HCT116 (cell line): ENCODE data around the gene SLC25A39. TPM values are rescaled to one million over a fixed set of nuclear protein-coding genes. Genes with fewer than 3 reads are reported as not detected.
A peak's percentile ranks its signal among the peaks of the same experiment; 100 is the strongest.

Source experiments
- ATAC-seq: fragments of 200-7000 bp; cut with Tn5 transposase; 2 replicates; pipeline ENCODE4 v1.9.1; 2020; ENCODE audit warnings: mild to moderate bottlenecking, moderate library complexity
- Bru-seq: library from RNA; stranded (reverse); fragments of 400-500 nt; gene quantifications from one replicate; lab custom pipeline; 2021; lab: Mats Ljungman, UMichigan
- BruChase-seq, 2 experiments: library from RNA; stranded (reverse); fragments of 400-500 nt; gene quantifications; one replicate each; lab custom pipeline; 2021; lab: Mats Ljungman, UMichigan
- BruUV-seq: library from RNA; stranded (reverse); fragments of 400-500 nt; replicated peaks from 2 replicates; lab custom pipeline; 2021; lab: Mats Ljungman, UMichigan
- CTCF ChIA-PET: fragments of 300-600 bp; sonication (Branson Sonifier 250); formaldehyde crosslinking; loops from one replicate; lab custom pipeline; 2021; ENCODE audit warnings: antibody characterized with exemption; lab: Charles Lee
- POLR2A ChIA-PET: fragments of 300-600, 350-600 bp; sonication (Branson Sonifier 250); formaldehyde crosslinking; loops from one replicate; lab custom pipeline; 2021; ENCODE audit warnings: antibody characterized with exemption; lab: Charles Lee
- RAD21 ChIA-PET, 2 experiments: fragments of 300-600 bp; sonication (Branson Sonifier 250); formaldehyde crosslinking; loops; one replicate each; lab custom pipeline; 2023; ENCODE audit warnings: low total read pairs in 2 of 2; ENCODE audit not compliant: uncharacterized antibody in 2 of 2, unreplicated experiment in 2 of 2, low non-redundant PET in 1 of 2; lab: Charles Lee
- DNase-seq: peaks from one replicate; pipeline ENCODE4 v3.0.0-alpha.2; 2010; ENCODE audit warnings: low read depth, low spot score
- H2AFZ ChIP-seq: fragments of 200-600 bp; shearing (Covaris generic), sonication (generic); 2 replicates; pipeline ENCODE4 v1.6.1; 2017; ENCODE audit warnings: low read depth, mixed run types, mixed read lengths, antibody characterized with exemption, low read length; ENCODE audit not compliant: poor library complexity, severe bottlenecking
- H3K27ac ChIP-seq: 2 replicates; pipeline ENCODE4 v1.5.1; 2012; ENCODE audit warnings: low read depth, low read length
- H3K27me3 ChIP-seq: fragments of 200-600 bp; sonication (generic); 2 replicates; pipeline ENCODE4 v1.6.1; 2016; ENCODE audit warnings: mixed run types, low read length, mixed read lengths; ENCODE audit not compliant: insufficient read depth
- H3K36me3 ChIP-seq, 2 experiments: fragments of 200-500 bp in 1 of 2; fragments of 200-600 bp in 1 of 2; sonication (Bioruptor generic) in 1 of 2; sonication (generic) in 1 of 2; 2 replicates each; pipeline versions ENCODE4 v1.5.1 to v1.6.1; 2014 to 2016; ENCODE audit warnings: low read length in 2 of 2, inconsistent platforms in 1 of 2, mixed read lengths in 1 of 2, mixed run types in 1 of 2; ENCODE audit not compliant: insufficient read depth in 2 of 2, control insufficient read depth in 1 of 2
- H3K4me1 ChIP-seq, 2 experiments: fragments of 200-600 bp in 1 of 2; sonication (generic) in 1 of 2; 2 replicates each; pipeline versions ENCODE4 v1.5.1 to v1.6.1; 2012 to 2017; ENCODE audit warnings: low read length in 2 of 2, inconsistent platforms in 1 of 2, mild to moderate bottlenecking in 1 of 2, mixed read lengths in 1 of 2, mixed run types in 1 of 2, moderate library complexity in 1 of 2; ENCODE audit not compliant: insufficient read depth in 2 of 2, control insufficient read depth in 1 of 2
- H3K4me2 ChIP-seq: fragments of 200-600 bp; sonication (generic); 2 replicates; pipeline ENCODE4 v1.6.1; 2017; ENCODE audit warnings: mixed run types, low read length, mixed read lengths
- H3K4me3 ChIP-seq, 2 experiments: fragments of 200-600 bp in 1 of 2; sonication (generic) in 1 of 2; replicated peaks in 1 of 2; 2 replicates each; pipeline ENCODE4 v1.5.1; 2011 to 2016; ENCODE audit warnings: low read length in 2 of 2, control low read depth in 1 of 2, low read depth in 1 of 2, mild to moderate bottlenecking in 1 of 2, mixed read lengths in 1 of 2, mixed run types in 1 of 2
- H3K79me2 ChIP-seq: fragments of 200-600 bp; sonication (generic); 2 replicates; pipeline ENCODE4 v1.6.1; 2017; ENCODE audit warnings: mild to moderate bottlenecking, mixed run types, low read length, moderate library complexity, mixed read lengths; ENCODE audit not compliant: insufficient read depth
- H3K9ac ChIP-seq: fragments of 200-600 bp; sonication (generic); 2 replicates; pipeline ENCODE4 v1.6.1; 2016; ENCODE audit warnings: low read length, mixed read lengths
- H3K9me2 ChIP-seq: fragments of 200-600 bp; sonication (generic), shearing (Covaris generic); 2 replicates; pipeline ENCODE4 v1.6.1; 2017; ENCODE audit warnings: mixed run types, mild to moderate bottlenecking, moderate library complexity; ENCODE audit not compliant: insufficient read depth
- H3K9me3 ChIP-seq, 2 experiments: fragments of 200-500 bp in 1 of 2; fragments of 200-600 bp in 1 of 2; sonication (Bioruptor generic) in 1 of 2; sonication (generic) in 1 of 2; 2 replicates each; pipeline ENCODE4 v1.6.1; 2014 to 2017; ENCODE audit warnings: low read length in 2 of 2, mixed read lengths in 2 of 2, inconsistent platforms in 1 of 2, low read depth in 1 of 2, mild to moderate bottlenecking in 1 of 2, mixed run types in 1 of 2, moderate library complexity in 1 of 2; ENCODE audit not compliant: control insufficient read depth in 1 of 2, insufficient read depth in 1 of 2
- H4K20me1 ChIP-seq: fragments of 200-600 bp; sonication (generic), shearing (Covaris generic); 2 replicates; pipeline ENCODE4 v1.6.1; 2017; ENCODE audit warnings: mixed run types, mild to moderate bottlenecking, moderate library complexity; ENCODE audit not compliant: insufficient read depth
- CBX3 ChIP-seq: IDR thresholded peaks from 2 replicates; pipeline ENCODE4 v1.6.1; 2012; ENCODE audit warnings: low read depth
- CTCF ChIP-seq, 3 experiments: fragments of 200-600 bp in 1 of 3; sonication (generic) in 1 of 3; IDR thresholded peaks in 2 of 3; conservative IDR thresholded peaks in 1 of 3; 2 replicates each; pipeline ENCODE4 v1.5.1; 2012 to 2017; ENCODE audit warnings: low read depth in 2 of 3, low read length in 2 of 3, antibody characterized with exemption in 1 of 3, borderline replicate concordance in 1 of 3, control low read depth in 1 of 3, mild to moderate bottlenecking in 1 of 3, mixed read lengths in 1 of 3, mixed run types in 1 of 3, moderate library complexity in 1 of 3; ENCODE audit not compliant: insufficient read depth in 1 of 3
- EGR1 ChIP-seq: IDR thresholded peaks from 2 replicates; pipeline ENCODE4 v1.6.1; 2012; ENCODE audit warnings: low read depth
- EZH2phosphoT487 ChIP-seq: fragments of 200-600 bp; IDR thresholded peaks from 2 replicates; pipeline ENCODE4 v1.6.1; 2018; ENCODE audit warnings: antibody characterized with exemption, borderline replicate concordance
- MAX ChIP-seq: IDR thresholded peaks from 2 replicates; pipeline ENCODE4 v1.6.1; 2012
- POLR2A ChIP-seq: IDR thresholded peaks from 2 replicates; pipeline ENCODE4 v1.7.0; 2011; ENCODE audit warnings: borderline replicate concordance; ENCODE audit not compliant: insufficient read depth, insufficient read length; ENCODE audit errors: extremely low read depth
- POLR2AphosphoS5 ChIP-seq: IDR thresholded peaks from 2 replicates; pipeline ENCODE4 v1.6.1; 2011; ENCODE audit warnings: mild to moderate bottlenecking, low read depth, low read length, moderate library complexity
- REST ChIP-seq: IDR thresholded peaks from 2 replicates; pipeline ENCODE4 v1.6.1; 2012; ENCODE audit warnings: low read depth
- SIN3A ChIP-seq: IDR thresholded peaks from 2 replicates; pipeline ENCODE4 v1.6.1; 2012; ENCODE audit warnings: low read depth
- SP1 ChIP-seq: IDR thresholded peaks from 2 replicates; pipeline ENCODE4 v1.6.1; 2012; ENCODE audit warnings: low read depth
- SRF ChIP-seq: IDR thresholded peaks from 2 replicates; pipeline ENCODE4 v1.6.1; 2012; ENCODE audit warnings: low read depth
- ZFX ChIP-seq: fragments of 450-650 bp; IDR thresholded peaks from 2 replicates; pipeline ENCODE4 v1.6.1; 2017
- intact Hi-C: fragments of 100-400 bp; cut with micrococcal nuclease; formaldehyde crosslinking; loops from 2 replicates; pipeline ENCODE4 v1.10.0; 2022
- long read RNA-seq: library from polyadenylated mRNA; unstranded; transcript quantifications from one replicate; pipeline ENCODE4 v2.0.0, GENCODE V29; 2021; ENCODE audit not compliant: unreplicated experiment
- polyA plus RNA-seq: library from polyadenylated mRNA; unstranded; fragments of >200 nt; gene quantifications from 2 replicates; pipeline ENCODE4 v1.2.1, GENCODE V29; 2012; ENCODE audit warnings: missing spikeins
- total RNA-seq: library from RNA; stranded (reverse); gene quantifications from one replicate; pipeline ENCODE4 v1.2.1, GENCODE V29; 2021; ENCODE audit not compliant: unreplicated experiment
- TF ChIP-seq, protein P1 (sequence below): IDR thresholded peaks from 2 replicates; pipeline ENCODE4 v1.6.1; 2011; ENCODE audit warnings: mild to moderate bottlenecking, low read length, moderate library complexity; ENCODE audit not compliant: insufficient replicate concordance; ENCODE audit errors: extremely low read depth

Gene SLC25A39
- total RNA-seq: 326 TPM
- 372 and 379 TPM in 2 replicates for polyA plus RNA-seq
- percentile 87 among the genes with signal in this experiment for Bru-seq, nascent RNA
- BruChase-seq, experiment 1, labeled RNA remaining after a 6-hour chase: percentile 96 among the genes with signal in this experiment
- BruChase-seq, experiment 2, labeled RNA remaining after a 2-hour chase: percentile 95 among the genes with signal in this experiment
- long read RNA-seq, transcript SLC25A39-212 (12 exons, 1,542 nt): minor isoform, 12 of 711 reads
- long read RNA-seq, transcript SLC25A39-202 (12 exons, 1,565 nt): minor isoform, 76 of 711 reads
- long read RNA-seq, transcript SLC25A39-201 (12 exons, 1,607 nt): major isoform, 351 of 711 reads
- long read RNA-seq, transcript SLC25A39-203 (11 exons, 1,274 nt): minor isoform, 12 of 711 reads
- long read RNA-seq, partial matches to known transcripts: 168 of 711 reads
- long read RNA-seq, other reads (novel, unspliced or antisense): 83 of 711 reads

- no TSS peak for BruUV-seq
- Histone ChIP-seq H3K27ac (peak within 1 kb of the TSS; percentile 98), H2AFZ (no peak within 1 kb of the TSS), H3K27me3 (no peaks in the 10 kb centered on the region), H3K4me2 (peak within 1 kb of the TSS; percentile 77), H3K36me3 (peaks cover 18 to 29% of the 10 kb centered on the region in 2 experiments; a peak in 3 of 4 replicates), H3K4me3 (peak within 1 kb of the TSS; percentile 85 to 87), H3K9me2 (no peaks in the 10 kb centered on the region), H3K4me1 (peaks cover 15 to 30% of the 10 kb centered on the region in 2 experiments), H3K9me3 (no peaks in the 10 kb centered on the region), H4K20me1 (no peaks in the 10 kb centered on the region), H3K79me2 (peaks cover 55% of the 10 kb centered on the region), H3K9ac (peak within 1 kb of the TSS; percentile 97)
- intact Hi-C loops: loop anchor here (2.0 kb wide), 1 partner anchor 76 kb away; no protein-coding TSS in a partner anchor
- DNase-seq (peak; percentile 84), ATAC-seq (peak; percentile 75)
- CTCF ChIA-PET: interaction anchor here (1.2 to 1.7 kb wide), 3 partner anchors 21 to 114 kb away, joined by 5 to 7 read pairs (median 6); partner anchors contain the start of genes GRN and UBTF
- TF ChIP-seq MAX: peak; percentile 82
- TF ChIP-seq SRF: no peak
- TF ChIP-seq, protein P1, sequence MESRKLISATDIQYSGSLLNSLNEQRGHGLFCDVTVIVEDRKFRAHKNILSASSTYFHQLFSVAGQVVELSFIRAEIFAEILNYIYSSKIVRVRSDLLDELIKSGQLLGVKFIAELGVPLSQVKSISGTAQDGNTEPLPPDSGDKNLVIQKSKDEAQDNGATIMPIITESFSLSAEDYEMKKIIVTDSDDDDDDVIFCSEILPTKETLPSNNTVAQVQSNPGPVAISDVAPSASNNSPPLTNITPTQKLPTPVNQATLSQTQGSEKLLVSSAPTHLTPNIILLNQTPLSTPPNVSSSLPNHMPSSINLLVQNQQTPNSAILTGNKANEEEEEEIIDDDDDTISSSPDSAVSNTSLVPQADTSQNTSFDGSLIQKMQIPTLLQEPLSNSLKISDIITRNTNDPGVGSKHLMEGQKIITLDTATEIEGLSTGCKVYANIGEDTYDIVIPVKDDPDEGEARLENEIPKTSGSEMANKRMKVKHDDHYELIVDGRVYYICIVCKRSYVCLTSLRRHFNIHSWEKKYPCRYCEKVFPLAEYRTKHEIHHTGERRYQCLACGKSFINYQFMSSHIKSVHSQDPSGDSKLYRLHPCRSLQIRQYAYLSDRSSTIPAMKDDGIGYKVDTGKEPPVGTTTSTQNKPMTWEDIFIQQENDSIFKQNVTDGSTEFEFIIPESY: peak; percentile 44
- TF ChIP-seq EZH2phosphoT487: no peak
- peak; percentile 91; the same call in 1 of the 2 replicates for TF ChIP-seq ZFX
- peak; percentile 77; the same call in 1 of the 2 replicates for TF ChIP-seq EGR1
- TF ChIP-seq CBX3: no peak; the same call in none of the 2 replicates
- TF ChIP-seq SP1: peak; percentile 92
- TF ChIP-seq POLR2AphosphoS5: peak; percentile 94
- TF ChIP-seq CTCF (IDR thresholded peaks at IDR 0.05 in 2 of 3, conservative IDR thresholded peaks at IDR 0.05 in 1 of 3; ENCODE audit: borderline replicate concordance in 1 of 3, insufficient read depth in 1 of 3, low read depth in 2 of 3, low read length in 2 of 3): no peak
- TF ChIP-seq POLR2A: peak; percentile 87
- no peak; the same call in 1 of the 2 replicates for TF ChIP-seq SIN3A
- no peak for TF ChIP-seq REST
- POLR2A ChIA-PET: interaction anchor here (0.6 to 2.0 kb wide), 6 partner anchors 10 to 115 kb away, joined by 3 to 6 read pairs (median 3); partner anchors contain the start of gene GRN
- RAD21 ChIA-PET: no interaction called here
Observed at GRCh38 chr17:44324571-44325275, at the start of gene SLC25A39. SLC25A39 (minus strand) TSS chr17:44324823; CDS start chr17:44323562, 1,261 bp downstream.
